Vagina (tissue), 2 donors: ENCODE results near the gene PLEKHM3. TPM values are rescaled to one million over a fixed set of nuclear protein-coding genes. Genes with fewer than 3 reads are reported as not detected.

Experiments
- DNase-seq, 2 donors: peaks; one replicate each; pipeline ENCODE4 v3.0.0-alpha.2; 2017; ENCODE audit errors: extremely low spot score in 2 of 2
- H3K27ac ChIP-seq: fragments of 200-600 bp; sonication (generic); one replicate; pipeline ENCODE4 v1.5.1; 2019
- H3K27me3 ChIP-seq: fragments of 200-600 bp; sonication (generic); one replicate; pipeline ENCODE4 v1.5.1; 2019
- H3K36me3 ChIP-seq, 2 donors: fragments of 200-600 bp; sonication (generic); one replicate each; pipeline ENCODE4 v1.5.1; 2017 to 2019
- H3K4me1 ChIP-seq: fragments of 200-600 bp; sonication (generic); one replicate; pipeline ENCODE4 v1.5.1; 2019
- H3K4me3 ChIP-seq, 2 donors: fragments of 200-600 bp; sonication (generic); 1 replicate in 1 of 2; 2 replicates in 1 of 2; pipeline ENCODE4 v1.5.1; 2016 to 2019
- H3K9me3 ChIP-seq: fragments of 200-600 bp; sonication (generic); one replicate; pipeline ENCODE4 v1.5.1; 2019
- POLR2A ChIP-seq, 2 donors: fragments of 450-650 bp; IDR thresholded peaks; one replicate each; pipeline ENCODE4 v1.6.1; 2017; ENCODE audit warnings: antibody characterized with exemption in 2 of 2, mild to moderate bottlenecking in 2 of 2, moderate library complexity in 2 of 2
- POLR2AphosphoS5 ChIP-seq, 2 donors: sonication (generic); formaldehyde crosslinking; IDR thresholded peaks; one replicate each; pipeline ENCODE4 v1.9.0; 2017; ENCODE audit warnings: antibody characterized with exemption in 2 of 2, mild to moderate bottlenecking in 2 of 2, low read depth in 1 of 2; ENCODE audit not compliant: insufficient read depth in 1 of 2
- intact Hi-C: fragments of 100-400 bp; cut with DNase I; formaldehyde crosslinking; loops from one replicate; pipeline ENCODE4 v1.15.1; 2023
- total RNA-seq: library from RNA; depleted of rRNA; stranded (reverse); fragments of >200 nt; gene quantifications from one replicate; pipeline ENCODE4 v1.2.3, GENCODE V29; 2016
- TF ChIP-seq, protein P1 (sequence below), 3 experiments: fragments of 450-650 bp in 2 of 3; fragments of 200-600 bp in 1 of 3; sonication (generic) in 1 of 3; IDR thresholded peaks; one replicate each; pipeline ENCODE4 v1.5.1; 2017 to 2019; ENCODE audit warnings: antibody characterized with exemption in 3 of 3, mild to moderate bottlenecking in 2 of 3, moderate library complexity in 2 of 3

Gene PLEKHM3
- total RNA-seq, 1 donor from 2014 or later: 21.4 TPM

- no peak for DNase-seq
- Histone ChIP-seq H3K4me3 (no peak overlapping the region), H3K4me1 (peaks cover 24% of the 10 kb centered on the region), H3K27ac (no peak overlapping the region), H3K27me3 (no peaks in the 10 kb centered on the region), H3K9me3 (no peaks in the 10 kb centered on the region), H3K36me3 (no peaks in the 10 kb centered on the region)
- intact Hi-C loops: no loop called here
- TF ChIP-seq POLR2A (IDR thresholded peaks at IDR 0.05) (no peak), POLR2AphosphoS5 (IDR thresholded peaks at IDR 0.05; ENCODE audit: insufficient read depth in 1 of 2, low read depth in 1 of 2) (no peak)
- TF ChIP-seq, protein P1, sequence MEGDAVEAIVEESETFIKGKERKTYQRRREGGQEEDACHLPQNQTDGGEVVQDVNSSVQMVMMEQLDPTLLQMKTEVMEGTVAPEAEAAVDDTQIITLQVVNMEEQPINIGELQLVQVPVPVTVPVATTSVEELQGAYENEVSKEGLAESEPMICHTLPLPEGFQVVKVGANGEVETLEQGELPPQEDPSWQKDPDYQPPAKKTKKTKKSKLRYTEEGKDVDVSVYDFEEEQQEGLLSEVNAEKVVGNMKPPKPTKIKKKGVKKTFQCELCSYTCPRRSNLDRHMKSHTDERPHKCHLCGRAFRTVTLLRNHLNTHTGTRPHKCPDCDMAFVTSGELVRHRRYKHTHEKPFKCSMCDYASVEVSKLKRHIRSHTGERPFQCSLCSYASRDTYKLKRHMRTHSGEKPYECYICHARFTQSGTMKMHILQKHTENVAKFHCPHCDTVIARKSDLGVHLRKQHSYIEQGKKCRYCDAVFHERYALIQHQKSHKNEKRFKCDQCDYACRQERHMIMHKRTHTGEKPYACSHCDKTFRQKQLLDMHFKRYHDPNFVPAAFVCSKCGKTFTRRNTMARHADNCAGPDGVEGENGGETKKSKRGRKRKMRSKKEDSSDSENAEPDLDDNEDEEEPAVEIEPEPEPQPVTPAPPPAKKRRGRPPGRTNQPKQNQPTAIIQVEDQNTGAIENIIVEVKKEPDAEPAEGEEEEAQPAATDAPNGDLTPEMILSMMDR (IDR thresholded peaks at IDR 0.05): no peak
Measured at GRCh38 chr2:207928079-207928478, 97.2 kb downstream of the PLEKHM3 start.

DNA sequence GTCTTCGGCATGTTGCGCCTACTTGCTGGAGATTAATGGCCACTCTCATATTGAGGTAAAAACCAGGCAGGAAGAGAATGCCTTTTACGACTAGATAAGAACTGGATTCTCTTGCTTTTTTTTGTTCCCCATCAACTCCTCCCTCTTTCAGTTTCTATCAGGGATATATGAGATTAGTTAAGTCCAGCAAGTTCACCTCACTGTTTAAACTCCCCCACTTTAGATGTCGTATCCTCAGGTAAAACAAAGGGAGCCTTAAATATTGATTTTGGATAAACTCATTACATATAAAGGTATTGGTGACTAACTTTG lies 98.4 kb downstream of the PLEKHM3 start:
- peak overlapping the region; percentile 17 for H3K27ac ChIP-seq
- peaks cover 24% of the 10 kb centered on the region for H3K4me1 ChIP-seq
- H3K36me3 ChIP-seq: no peaks in the 10 kb centered on the region
- intact Hi-C loops: no loop called here
- no peaks in the 10 kb centered on the region for H3K27me3 ChIP-seq
- H3K4me3 ChIP-seq: no peak overlapping the region
- no peaks in the 10 kb centered on the region for H3K9me3 ChIP-seq
- TF ChIP-seq POLR2AphosphoS5 (IDR thresholded peaks at IDR 0.05; ENCODE audit: insufficient read depth in 1 of 2, low read depth in 1 of 2) (no peak), POLR2A (IDR thresholded peaks at IDR 0.05) (no peak)
- TF ChIP-seq, protein P1 (IDR thresholded peaks at IDR 0.05): no peak
- DNase-seq: no peak

GRCh38 chr2:207926133-207926988 lies 99.0 kb downstream of the PLEKHM3 start:
- TF ChIP-seq, protein P1 (IDR thresholded peaks at IDR 0.05): no peak
- TF ChIP-seq POLR2A (IDR thresholded peaks at IDR 0.05) (no peak), POLR2AphosphoS5 (IDR thresholded peaks at IDR 0.05; ENCODE audit: insufficient read depth in 1 of 2, low read depth in 1 of 2) (no peak)
- Histone ChIP-seq H3K27ac (peak overlapping the region; percentile 17), H3K36me3 (no peaks in the 10 kb centered on the region), H3K4me3 (no peak overlapping the region), H3K9me3 (no peaks in the 10 kb centered on the region), H3K4me1 (peaks cover 24% of the 10 kb centered on the region), H3K27me3 (no peaks in the 10 kb centered on the region)
- intact Hi-C loops: no loop called here
- no peak for DNase-seq

GRCh38 chr2:207925601-207926000 lies 99.7 kb downstream of the PLEKHM3 start:
- intact Hi-C loops: no loop called here
- H3K4me3 ChIP-seq: no peak overlapping the region
- TF ChIP-seq, protein P1 (IDR thresholded peaks at IDR 0.05): no peak
- no peak for TF ChIP-seq POLR2A (IDR thresholded peaks at IDR 0.05)
- no peaks in the 10 kb centered on the region for H3K36me3 ChIP-seq
- H3K4me1 ChIP-seq: peaks cover 24% of the 10 kb centered on the region
- no peaks in the 10 kb centered on the region for H3K27me3 ChIP-seq
- DNase-seq: no peak
- H3K27ac ChIP-seq: no peak overlapping the region
- no peaks in the 10 kb centered on the region for H3K9me3 ChIP-seq

DNA sequence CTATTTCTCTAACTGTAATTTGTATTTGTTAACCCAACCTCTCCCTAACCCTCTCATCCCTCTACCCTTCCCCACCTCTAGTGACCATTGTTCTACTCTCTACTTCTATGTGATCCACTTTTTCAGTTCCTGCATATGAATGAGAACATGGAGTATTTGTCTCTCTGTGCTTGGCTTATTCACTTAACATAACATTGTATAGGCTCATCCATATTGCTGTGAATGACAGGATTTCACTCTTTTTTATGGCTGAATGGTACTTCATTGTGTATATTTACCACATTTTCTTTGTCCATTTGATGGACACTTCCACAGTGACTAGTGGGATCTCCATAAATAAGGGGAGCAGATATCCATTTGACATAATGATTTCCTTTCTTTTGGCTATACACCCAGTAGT lies 103.7 kb downstream of the PLEKHM3 start:
- H3K27me3 ChIP-seq: no peaks in the 10 kb centered on the region
- H3K27ac ChIP-seq: no peak overlapping the region
- no peaks in the 10 kb centered on the region for H3K9me3 ChIP-seq
- DNase-seq: no peak
- H3K4me3 ChIP-seq: no peak overlapping the region
- TF ChIP-seq POLR2AphosphoS5 (IDR thresholded peaks at IDR 0.05; ENCODE audit: insufficient read depth in 1 of 2, low read depth in 1 of 2) (no peak), POLR2A (IDR thresholded peaks at IDR 0.05) (no peak)
- TF ChIP-seq, protein P1 (IDR thresholded peaks at IDR 0.05): no peak
- intact Hi-C loops: no loop called here
- H3K36me3 ChIP-seq: no peaks in the 10 kb centered on the region
- peaks cover 16% of the 10 kb centered on the region for H3K4me1 ChIP-seq
